Right lobe of liver (tissue), 6 donors: ENCODE results near the gene FHIP2A. TPM values are rescaled to one million over a fixed set of nuclear protein-coding genes. Genes with fewer than 3 reads are reported as not detected.

Experiments used
- ATAC-seq, 4 donors: fragments of 200-7000 bp; cut with Tn5 transposase; one replicate each; pipeline ENCODE4 v1.9.1; 2020; ENCODE audit warnings: mild to moderate bottlenecking in 4 of 4, moderate library complexity in 4 of 4
- DNase-seq, 3 donors: peaks; one replicate each; pipeline ENCODE4 v3.0.0-alpha.2; 2020
- H3K27ac ChIP-seq, 3 donors: fragments of 200-600 bp; one replicate each; pipeline ENCODE4 v1.8.0; 2022
- H3K27me3 ChIP-seq, 2 donors: fragments of 200-600 bp; one replicate each; pipeline ENCODE4 v1.8.0; 2022
- H3K36me3 ChIP-seq, 4 donors: fragments of 200-600 bp; sonication (generic) in 1 of 4; one replicate each; pipeline versions ENCODE4 v1.5.1 to v1.8.0; 2017 to 2022; ENCODE audit warnings: control low read depth in 1 of 4
- H3K4me1 ChIP-seq, 4 donors: fragments of 200-600 bp; sonication (generic) in 1 of 4; one replicate each; pipeline versions ENCODE4 v1.5.1 to v1.8.0; 2017 to 2022; ENCODE audit warnings: control low read depth in 1 of 4
- H3K4me3 ChIP-seq, 3 donors: fragments of 200-600 bp; one replicate each; pipeline ENCODE4 v1.8.0; 2022
- H3K9me3 ChIP-seq, 4 donors: fragments of 200-600 bp; sonication (generic) in 1 of 4; one replicate each; pipeline versions ENCODE4 v1.5.1 to v1.8.0; 2017 to 2022; ENCODE audit warnings: control low read depth in 1 of 4
- POLR2A ChIP-seq: fragments of 450-650 bp; IDR thresholded peaks from one replicate; pipeline ENCODE4 v1.6.1; 2017; ENCODE audit warnings: antibody characterized with exemption, mild to moderate bottlenecking
- WGBS: methylation state at CpG from one replicate; pipeline ENCODE4 v1.1.6; 2018; ENCODE audit warnings: low coverage, low lambda C conversion rate; ENCODE audit not compliant: insufficient coverage; ENCODE audit errors: missing lambda C conversion rate; 5-methylcytosine and 5-hydroxymethylcytosine counted together
- intact Hi-C, 2 donors: fragments of 100-400 bp; cut with DNase I; formaldehyde crosslinking; loops; one replicate each; pipeline versions ENCODE4 v1.11.2 to v1.14.1; 2022
- total RNA-seq, 6 experiments: library from RNA; depleted of rRNA in 2 of 6; stranded (reverse); fragments of >200 nt in 2 of 6; fragmentation: NEBNext Ultra II Directional in 3 of 6; extraction: Animal tissue kit (Norgen Biotek cat#: 25700) in 3 of 6; gene quantifications; one replicate each; pipeline versions ENCODE4 v1.1.0 to v1.2.4, GENCODE V29; 2016 to 2023
- TF ChIP-seq, protein P1 (sequence below), 4 donors: fragments of 200-600 bp in 3 of 4; fragments of 450-650 bp in 1 of 4; IDR thresholded peaks; one replicate each; pipeline versions ENCODE4 v1.5.1 to v1.8.0; 2016 to 2022; ENCODE audit warnings: antibody characterized with exemption in 4 of 4, mild to moderate bottlenecking in 2 of 4
- donor health status: DM: no; HTN: yes; CAD: no.
- donor health status: DM: no; HTN: no; CAD: no.
- donor health status: DM: no; HTN: no; CAD: no.
- donor health status: DM: no; HTN: yes; CAD: no.
- donor health status: DM: no; HTN: yes; CAD: no.

FHIP2A gene
- total RNA-seq, 6 experiments from 2014 or later, result 17.4 to 22.8 (median 21.7) TPM

GRCh38 chr10:114850126-114850525 lies 28.5 kb downstream of the FHIP2A start:
- Histone ChIP-seq H3K36me3 (peaks cover 0 to 74% (median 31%) of the 10 kb centered on the region in 4 donors), H3K27ac (no peak overlapping the region), H3K4me3 (no peak overlapping the region), H3K4me1 (peaks cover 0 to 8% (median 0%) of the 10 kb centered on the region in 4 donors), H3K27me3 (no peaks in the 10 kb centered on the region), H3K9me3 (no peaks in the 10 kb centered on the region)
- no peak for DNase-seq
- 68% methylated on average over 2 of the region's 2 CpGs for WGBS
- TF ChIP-seq, protein P1, sequence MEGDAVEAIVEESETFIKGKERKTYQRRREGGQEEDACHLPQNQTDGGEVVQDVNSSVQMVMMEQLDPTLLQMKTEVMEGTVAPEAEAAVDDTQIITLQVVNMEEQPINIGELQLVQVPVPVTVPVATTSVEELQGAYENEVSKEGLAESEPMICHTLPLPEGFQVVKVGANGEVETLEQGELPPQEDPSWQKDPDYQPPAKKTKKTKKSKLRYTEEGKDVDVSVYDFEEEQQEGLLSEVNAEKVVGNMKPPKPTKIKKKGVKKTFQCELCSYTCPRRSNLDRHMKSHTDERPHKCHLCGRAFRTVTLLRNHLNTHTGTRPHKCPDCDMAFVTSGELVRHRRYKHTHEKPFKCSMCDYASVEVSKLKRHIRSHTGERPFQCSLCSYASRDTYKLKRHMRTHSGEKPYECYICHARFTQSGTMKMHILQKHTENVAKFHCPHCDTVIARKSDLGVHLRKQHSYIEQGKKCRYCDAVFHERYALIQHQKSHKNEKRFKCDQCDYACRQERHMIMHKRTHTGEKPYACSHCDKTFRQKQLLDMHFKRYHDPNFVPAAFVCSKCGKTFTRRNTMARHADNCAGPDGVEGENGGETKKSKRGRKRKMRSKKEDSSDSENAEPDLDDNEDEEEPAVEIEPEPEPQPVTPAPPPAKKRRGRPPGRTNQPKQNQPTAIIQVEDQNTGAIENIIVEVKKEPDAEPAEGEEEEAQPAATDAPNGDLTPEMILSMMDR (IDR thresholded peaks at IDR 0.05), result no peak
- no peak for TF ChIP-seq POLR2A
- intact Hi-C loops, result no loop called here
- ATAC-seq, result no peak

DNA sequence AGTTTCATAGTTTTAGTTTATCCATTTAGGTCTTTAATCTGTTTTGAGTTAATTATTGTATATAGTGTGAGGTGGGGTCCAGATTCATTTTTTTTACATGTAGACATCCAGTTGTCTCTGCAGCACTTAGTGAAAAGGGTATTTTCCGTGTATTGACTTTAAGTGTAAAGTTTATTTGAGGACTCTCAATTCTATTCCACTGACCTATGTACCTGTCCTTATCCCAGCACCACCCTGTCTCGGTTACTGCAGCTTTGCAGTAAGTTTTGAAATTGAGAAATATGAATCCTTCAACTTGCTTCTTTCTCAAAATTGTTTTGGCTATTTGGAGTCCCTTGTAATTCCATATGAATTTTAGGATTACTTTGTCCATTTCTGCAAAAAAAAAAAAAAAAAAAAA lies 29.8 kb downstream of the FHIP2A start:
- ATAC-seq (peak; percentile 80 to 84 (median 82)), DNase-seq (no peak)
- no peaks in the 10 kb centered on the region for H3K27me3 ChIP-seq
- H3K4me3 ChIP-seq, result no peak overlapping the region
- TF ChIP-seq, protein P1 (IDR thresholded peaks at IDR 0.05), result no peak
- TF ChIP-seq POLR2A, result no peak
- peaks cover 0 to 8% (median 0%) of the 10 kb centered on the region in 4 donors for H3K4me1 ChIP-seq
- intact Hi-C loops, result no loop called here
- 46% methylated on average over 2 of the region's 2 CpGs for WGBS
- no peak overlapping the region for H3K27ac ChIP-seq
- H3K9me3 ChIP-seq, result no peaks in the 10 kb centered on the region
- H3K36me3 ChIP-seq, result peaks cover 0 to 69% (median 24%) of the 10 kb centered on the region in 4 donors

- Histone ChIP-seq H3K27me3 (no peaks in the 10 kb centered on the region), H3K27ac (no peak overlapping the region), H3K36me3 (peaks cover 0 to 60% (median 21%) of the 10 kb centered on the region in 4 donors), H3K4me1 (peaks cover 0 to 13% (median under 1%) of the 10 kb centered on the region in 4 donors), H3K4me3 (no peak overlapping the region), H3K9me3 (no peaks in the 10 kb centered on the region)
- no peak for DNase-seq
- no peak for ATAC-seq
- TF ChIP-seq, protein P1 (IDR thresholded peaks at IDR 0.05), result no peak
- TF ChIP-seq POLR2A, result no peak
- intact Hi-C loops, result no loop called here
Measured at GRCh38 chr10:114852197-114852596, 30.6 kb downstream of the FHIP2A start.

GRCh38 chr10:114854906-114855305 lies 33.3 kb downstream of the FHIP2A start:
- WGBS, result 94% methylated on average over 1 of the region's 1 CpG
- peaks cover 0 to 38% (median 8%) of the 10 kb centered on the region in 4 donors for H3K36me3 ChIP-seq
- DNase-seq, result no peak
- no peak overlapping the region for H3K27ac ChIP-seq
- intact Hi-C loops, result no loop called here
- H3K4me1 ChIP-seq, result peaks cover 0 to 36% (median 6%) of the 10 kb centered on the region in 4 donors
- H3K4me3 ChIP-seq, result no peak overlapping the region
- H3K9me3 ChIP-seq, result no peaks in the 10 kb centered on the region
- ATAC-seq, result no peak
- TF ChIP-seq, protein P1 (IDR thresholded peaks at IDR 0.05), result no peak
- no peak for TF ChIP-seq POLR2A
- no peaks in the 10 kb centered on the region for H3K27me3 ChIP-seq
